Measurements from ENCODE around the gene MYO1H.
"Not testable (repeated sequence)": the region's sequence is repeated elsewhere in the genome, so short reads cannot be mapped to it uniquely, and the experiment has no call there.

MYO1H gene

GRCh38 chr12:109383240-109383639, 35.5 kb downstream of the MYO1H start:
- Histone ChIP-seq H3K4me1 (ENCODE audit: insufficient read depth, low read length) (no peaks in the 10 kb centered on the region), H3K4me3 (ENCODE audit: low read length) (no peak overlapping the region), H3K27ac (ENCODE audit: low read depth, low read length) (no peak overlapping the region), H3K9me3 (ENCODE audit: insufficient read depth, low read depth, low read length) (no peaks in the 10 kb centered on the region), H3K9ac (ENCODE audit: low read depth, low read length) (no peak overlapping the region), H3K36me3 (ENCODE audit: insufficient read depth, low read length) (no peaks in the 10 kb centered on the region), H3K27me3 (ENCODE audit: insufficient read depth, low read length) (no peaks in the 10 kb centered on the region)
- WGBS = 100% methylated on average over 2 of the region's 2 CpGs

GRCh38 chr12:109385339-109386058, 37.8 kb downstream of the MYO1H start:
- no peak overlapping the region for H3K27ac ChIP-seq (ENCODE audit: low read depth, low read length)
- H3K9ac ChIP-seq (ENCODE audit: low read depth, low read length) = no peak overlapping the region
- H3K36me3 ChIP-seq (ENCODE audit: insufficient read depth, low read length) = no peaks in the 10 kb centered on the region
- no peak overlapping the region for H3K4me3 ChIP-seq (ENCODE audit: low read length)
- 53% methylated on average over 7 of the region's 8 CpGs for WGBS
- no peaks in the 10 kb centered on the region for H3K4me1 ChIP-seq (ENCODE audit: insufficient read depth, low read length)
- H3K27me3 ChIP-seq (ENCODE audit: insufficient read depth, low read length) = no peaks in the 10 kb centered on the region
- H3K9me3 ChIP-seq (ENCODE audit: insufficient read depth, low read depth, low read length) = no peaks in the 10 kb centered on the region

- WGBS = 93% methylated on average over 5 of the region's 5 CpGs
- Histone ChIP-seq H3K27me3 (ENCODE audit: insufficient read depth, low read length) (no peaks in the 10 kb centered on the region), H3K9ac (ENCODE audit: low read depth, low read length) (no peak overlapping the region), H3K9me3 (ENCODE audit: insufficient read depth, low read depth, low read length) (no peaks in the 10 kb centered on the region), H3K27ac (ENCODE audit: low read depth, low read length) (no peak overlapping the region), H3K4me1 (ENCODE audit: insufficient read depth, low read length) (no peaks in the 10 kb centered on the region), H3K36me3 (ENCODE audit: insufficient read depth, low read length) (no peaks in the 10 kb centered on the region), H3K4me3 (ENCODE audit: low read length) (no peak overlapping the region)
Measured at GRCh38 chr12:109386059-109386433, 38.3 kb downstream of the MYO1H start.

GRCh38 chr12:109387425-109388166, 39.9 kb downstream of the MYO1H start:
- Histone ChIP-seq H3K36me3 (ENCODE audit: insufficient read depth, low read length) (no peaks in the 10 kb centered on the region), H3K9ac (ENCODE audit: low read depth, low read length) (no peak overlapping the region), H3K4me3 (ENCODE audit: low read length) (no peak overlapping the region), H3K4me1 (ENCODE audit: insufficient read depth, low read length) (no peaks in the 10 kb centered on the region), H3K9me3 (ENCODE audit: insufficient read depth, low read depth, low read length) (no peaks in the 10 kb centered on the region), H3K27ac (ENCODE audit: low read depth, low read length) (no peak overlapping the region), H3K27me3 (ENCODE audit: insufficient read depth, low read length) (no peaks in the 10 kb centered on the region)
- WGBS = 70% methylated on average over 9 of the region's 9 CpGs

GRCh38 chr12:109388167-109388563, 40.5 kb downstream of the MYO1H start:
- H3K36me3 ChIP-seq (ENCODE audit: insufficient read depth, low read length) = no peaks in the 10 kb centered on the region
- 90% methylated on average over 3 of the region's 3 CpGs for WGBS
- H3K27me3 ChIP-seq (ENCODE audit: insufficient read depth, low read length) = no peaks in the 10 kb centered on the region
- H3K27ac ChIP-seq (ENCODE audit: low read depth, low read length) = no peak overlapping the region
- H3K9me3 ChIP-seq (ENCODE audit: insufficient read depth, low read depth, low read length) = no peaks in the 10 kb centered on the region
- no peak overlapping the region for H3K9ac ChIP-seq (ENCODE audit: low read depth, low read length)
- no peak overlapping the region for H3K4me3 ChIP-seq (ENCODE audit: low read length)
- H3K4me1 ChIP-seq (ENCODE audit: insufficient read depth, low read length) = no peaks in the 10 kb centered on the region

- WGBS = 84% methylated on average over 4 of the region's 4 CpGs
- Histone ChIP-seq H3K36me3 (ENCODE audit: insufficient read depth, low read length) (no peaks in the 10 kb centered on the region), H3K27me3 (ENCODE audit: insufficient read depth, low read length) (no peaks in the 10 kb centered on the region), H3K9me3 (ENCODE audit: insufficient read depth, low read depth, low read length) (no peaks in the 10 kb centered on the region), H3K4me1 (ENCODE audit: insufficient read depth, low read length) (no peaks in the 10 kb centered on the region), H3K27ac (ENCODE audit: low read depth, low read length) (no peak overlapping the region), H3K9ac (ENCODE audit: low read depth, low read length) (no peak overlapping the region), H3K4me3 (ENCODE audit: low read length) (no peak overlapping the region)
Measured at GRCh38 chr12:109389146-109389545, 41.4 kb downstream of the MYO1H start.

- Histone ChIP-seq H3K9me3 (ENCODE audit: insufficient read depth, low read depth, low read length) (no peaks in the 10 kb centered on the region), H3K36me3 (ENCODE audit: insufficient read depth, low read length) (no peaks in the 10 kb centered on the region), H3K9ac (ENCODE audit: low read depth, low read length) (no peak overlapping the region), H3K4me3 (ENCODE audit: low read length) (no peak overlapping the region), H3K4me1 (ENCODE audit: insufficient read depth, low read length) (no peaks in the 10 kb centered on the region), H3K27ac (ENCODE audit: low read depth, low read length) (no peak overlapping the region), H3K27me3 (ENCODE audit: insufficient read depth, low read length) (no peaks in the 10 kb centered on the region)
- 52% methylated on average over 6 of the region's 8 CpGs for WGBS
Measured at GRCh38 chr12:109393437-109394345, 46.0 kb downstream of the MYO1H start.

- Histone ChIP-seq H3K27me3 (ENCODE audit: insufficient read depth, low read length) (no peaks in the 10 kb centered on the region), H3K9me3 (ENCODE audit: insufficient read depth, low read depth, low read length) (no peaks in the 10 kb centered on the region), H3K9ac (ENCODE audit: low read depth, low read length) (no peak overlapping the region), H3K27ac (ENCODE audit: low read depth, low read length) (no peak overlapping the region), H3K36me3 (ENCODE audit: insufficient read depth, low read length) (no peaks in the 10 kb centered on the region), H3K4me1 (ENCODE audit: insufficient read depth, low read length) (no peaks in the 10 kb centered on the region), H3K4me3 (ENCODE audit: low read length) (no peak overlapping the region)
- 92% methylated on average over 5 of the region's 5 CpGs for WGBS
Measured at GRCh38 chr12:109394891-109395290, 47.2 kb downstream of the MYO1H start.

- H3K36me3 ChIP-seq (ENCODE audit: insufficient read depth, low read length); H3K27ac ChIP-seq (ENCODE audit: low read depth, low read length); H3K9ac ChIP-seq (ENCODE audit: low read depth, low read length); H3K4me1 ChIP-seq (ENCODE audit: insufficient read depth, low read length); H3K27me3 ChIP-seq (ENCODE audit: insufficient read depth, low read length); H3K4me3 ChIP-seq (ENCODE audit: low read length); H3K9me3 ChIP-seq (ENCODE audit: insufficient read depth, low read depth, low read length): not testable (repeated sequence)
- WGBS = 89% methylated on average over 2 of the region's 2 CpGs
Measured at GRCh38 chr12:109404841-109405240, 57.1 kb downstream of the MYO1H start.

GRCh38 chr12:109406147-109406546, 58.4 kb downstream of the MYO1H start:
- H3K9me3 ChIP-seq (ENCODE audit: insufficient read depth, low read depth, low read length); H3K27me3 ChIP-seq (ENCODE audit: insufficient read depth, low read length): not testable (repeated sequence)
- WGBS = 95% methylated on average over 4 of the region's 4 CpGs

GRCh38 chr12:109418848-109419480, 71.3 kb downstream of the MYO1H start:
- H3K9ac ChIP-seq (ENCODE audit: low read depth, low read length) = no peak overlapping the region
- no peaks in the 10 kb centered on the region for H3K4me1 ChIP-seq (ENCODE audit: insufficient read depth, low read length)
- no peak overlapping the region for H3K27ac ChIP-seq (ENCODE audit: low read depth, low read length)
- WGBS = 71% methylated on average over 4 of the region's 4 CpGs
- H3K36me3 ChIP-seq (ENCODE audit: insufficient read depth, low read length) = no peaks in the 10 kb centered on the region
- no peak overlapping the region for H3K4me3 ChIP-seq (ENCODE audit: low read length)
- no peaks in the 10 kb centered on the region for H3K9me3 ChIP-seq (ENCODE audit: insufficient read depth, low read depth, low read length)
- H3K27me3 ChIP-seq (ENCODE audit: insufficient read depth, low read length) = no peaks in the 10 kb centered on the region

More at GRCh38 chr12:109406147-109406546, 58.4 kb downstream of the MYO1H start:
- H3K4me1 ChIP-seq (ENCODE audit: insufficient read depth, low read length); H3K4me3 ChIP-seq (ENCODE audit: low read length); H3K9ac ChIP-seq (ENCODE audit: low read depth, low read length); H3K36me3 ChIP-seq (ENCODE audit: insufficient read depth, low read length); H3K27ac ChIP-seq (ENCODE audit: low read depth, low read length): not testable (repeated sequence)
